Activated CD4-positive, alpha-beta T cell treated with anti-CD3 and anti-CD28 coated beads, Interleukin-2, Interleukin-4, amounts not matched to agents 100 ng/mL and 50 ng/mL, durations not matched to agents 16 hours and 8 hours (primary cell): Measurements from ENCODE around the gene STARD4.

Experiments
- DNase-seq: peaks from one replicate; pipeline ENCODE4 v3.0.0-alpha.2; 2020; ENCODE audit warnings: low spot score

STARD4 gene

GRCh38 chr5:111472096-111472495 is 40.2 kb downstream of the STARD4 start:
- DNase-seq, result no peak

DNA sequence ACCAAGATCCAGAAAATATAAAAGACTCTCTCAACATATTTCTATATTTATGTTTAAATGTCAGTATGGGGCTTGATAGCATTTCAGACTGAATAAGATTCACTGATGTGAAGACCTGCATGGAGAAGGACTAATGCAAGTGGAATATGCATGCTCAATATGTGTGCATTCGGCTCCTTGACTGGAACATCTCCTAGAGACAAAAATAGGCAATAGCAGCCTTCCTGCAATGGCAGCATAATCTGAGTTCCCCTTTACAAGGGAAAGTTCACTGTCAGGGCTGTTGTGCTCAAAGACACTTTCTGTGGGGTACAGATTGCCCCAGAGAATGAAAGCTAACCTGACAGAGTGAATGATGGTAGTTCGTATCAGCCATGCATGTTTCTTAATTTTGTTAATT is 42.4 kb downstream of the STARD4 start:
- no peak for DNase-seq

DNA sequence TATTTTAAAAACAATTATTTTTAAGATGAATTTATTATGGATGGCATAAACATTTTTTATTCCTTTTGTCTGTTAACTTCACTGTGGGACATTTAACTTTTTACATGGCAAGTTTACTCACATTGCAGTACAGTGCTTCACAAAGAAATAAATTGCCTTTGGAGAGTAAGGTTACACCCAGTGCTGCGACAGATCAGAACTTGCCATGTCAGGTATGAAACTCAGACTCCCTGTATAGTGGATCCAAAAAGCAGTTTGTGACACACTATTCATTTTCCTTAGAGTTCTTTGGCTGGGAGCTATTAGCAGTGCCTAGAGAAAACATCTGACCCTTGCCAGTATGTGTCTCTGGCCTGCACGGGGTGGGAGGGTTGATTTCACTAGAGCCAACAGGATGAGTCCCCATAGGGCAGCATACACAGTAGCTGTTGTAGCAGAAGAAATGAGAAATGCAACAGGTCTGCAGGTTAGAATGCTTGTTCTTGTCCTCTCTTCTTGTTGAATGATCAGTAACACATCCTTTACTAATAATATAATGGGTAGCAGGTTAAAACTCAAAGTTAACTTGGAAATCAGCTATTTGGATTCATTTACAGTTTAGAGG is 42.9 kb downstream of the STARD4 start:
- DNase-seq, result no peak

DNA sequence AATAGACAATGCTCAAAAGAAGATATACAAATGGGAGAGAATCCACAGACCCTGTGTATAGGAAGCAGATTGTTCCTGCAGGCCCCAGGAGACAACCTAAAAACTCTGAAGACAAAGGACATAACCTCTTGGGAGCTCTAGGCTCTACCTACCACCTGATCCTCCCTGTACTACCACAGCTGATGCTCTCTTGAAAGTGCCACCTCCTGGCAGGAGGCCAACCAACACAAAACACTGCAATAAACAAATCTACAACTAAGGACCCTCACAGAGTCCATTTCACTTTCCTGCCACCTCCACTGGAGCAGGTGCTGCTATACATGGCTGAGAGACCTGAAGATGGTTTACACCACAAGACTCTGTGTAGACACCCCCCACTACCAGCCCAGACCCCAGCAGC is 49.0 kb downstream of the STARD4 start:
- DNase-seq, result no peak

- no peak for DNase-seq
Observed at GRCh38 chr5:111461934-111462333, 50.4 kb downstream of the STARD4 start.

DNA sequence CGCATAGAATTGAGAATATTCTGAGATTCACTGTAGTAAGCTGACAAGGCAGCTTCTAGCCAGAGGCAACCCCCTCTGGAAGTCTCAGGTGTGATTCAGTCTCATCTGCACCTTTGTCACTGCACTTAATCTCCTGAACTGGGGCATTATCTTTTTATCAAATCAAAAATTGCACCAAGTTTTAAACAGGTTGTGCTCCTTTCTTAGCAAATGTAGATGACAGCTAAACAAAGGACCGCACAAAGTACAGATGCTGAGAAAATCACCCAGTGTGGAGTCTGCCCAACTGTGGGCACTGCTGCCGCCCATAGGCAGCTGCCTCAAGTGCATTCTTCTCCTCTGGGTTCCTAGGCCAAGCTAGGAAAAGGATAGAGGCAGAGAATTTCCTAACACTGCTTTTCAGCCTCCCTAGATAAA is 51.1 kb downstream of the STARD4 start:
- no peak for DNase-seq

- no peak for DNase-seq
Observed at GRCh38 chr5:111454776-111455175, 57.6 kb downstream of the STARD4 start.

- no peak for DNase-seq
Observed at GRCh38 chr5:111454198-111454622, 58.1 kb downstream of the STARD4 start.

DNA sequence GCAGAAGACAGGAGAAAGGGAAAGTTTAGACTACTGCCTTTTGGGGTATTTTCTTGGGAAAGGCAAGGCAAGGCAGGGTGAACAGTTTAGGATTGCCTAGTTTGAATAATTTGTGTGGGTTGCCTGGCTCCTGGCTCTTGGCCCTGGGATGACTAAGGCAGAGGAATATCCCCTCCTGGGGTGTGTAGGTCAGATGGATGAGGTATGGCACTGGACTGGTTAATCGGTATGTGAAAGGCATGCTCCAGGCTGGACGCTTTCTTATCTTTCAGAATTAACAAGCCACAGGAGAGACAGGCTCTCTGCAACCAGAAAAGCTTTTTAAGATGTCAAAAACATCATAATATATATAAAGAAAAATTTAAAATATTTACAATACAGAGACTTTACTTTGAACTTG is 58.6 kb downstream of the STARD4 start:
- DNase-seq, result no peak

GRCh38 chr5:111453295-111453694 is 59.0 kb downstream of the STARD4 start:
- DNase-seq, result no peak

DNA sequence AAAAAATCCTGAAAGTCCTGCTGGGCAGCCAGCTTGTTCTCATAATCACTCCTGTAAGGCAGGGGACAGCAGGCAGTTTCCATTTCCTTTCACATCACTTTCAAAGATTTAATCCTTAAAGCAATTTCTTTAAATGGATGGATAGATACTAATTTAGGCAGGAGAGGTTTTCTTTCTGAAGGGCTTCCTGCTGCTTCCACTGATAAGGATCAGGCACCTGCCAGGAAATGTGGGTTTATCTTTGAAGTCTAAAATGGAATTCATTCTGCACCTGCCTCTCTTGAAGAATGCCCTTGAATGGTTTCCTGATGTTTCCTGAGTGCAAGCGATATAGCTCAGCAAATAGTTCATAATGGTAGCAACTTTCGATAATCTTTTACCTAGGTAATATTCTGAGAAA is 64.5 kb downstream of the STARD4 start:
- DNase-seq, result no peak

- DNase-seq, result no peak
Observed at GRCh38 chr5:111447099-111447498, 65.2 kb downstream of the STARD4 start.
